ENCODE measurements around the gene NR3C2.

The NR3C2 gene

DNA sequence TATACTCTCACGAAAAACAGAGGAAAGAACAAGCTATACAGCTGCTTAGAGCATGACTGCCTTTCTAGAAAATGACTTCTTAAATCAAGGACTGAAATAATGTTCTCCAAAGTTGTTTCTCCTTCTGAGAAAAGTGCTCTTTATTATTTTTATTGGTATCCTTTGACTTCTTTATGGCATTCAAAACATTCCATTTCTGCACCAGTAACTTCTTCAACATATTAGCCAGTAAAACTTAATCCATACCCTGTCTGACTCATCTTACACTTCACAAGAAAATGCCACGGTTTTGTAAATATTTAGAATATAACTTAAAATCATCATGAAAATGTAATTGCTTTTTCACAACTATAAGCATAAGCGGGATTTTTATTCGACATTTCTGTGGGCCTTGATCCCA lies 180.4 kb downstream of the NR3C2 start:
- Histone ChIP-seq H3K4me3 (IDR thresholded peaks at IDR 0.05; ENCODE audit: insufficient read depth, low read depth, low read length) (no peak overlapping the region), H2AFZ (ENCODE audit: low read depth) (no peak overlapping the region), H3K9ac (no peak overlapping the region), H3K27me3 (ENCODE audit: insufficient read depth, low read depth) (no peaks in the 10 kb centered on the region), H3K79me2 (ENCODE audit: insufficient read depth, low read depth) (no peaks in the 10 kb centered on the region), H3K4me1 (ENCODE audit: low read depth, poor library complexity, severe bottlenecking) (no peaks in the 10 kb centered on the region), H4K20me1 (ENCODE audit: insufficient read depth) (no peaks in the 10 kb centered on the region), H3K4me2 (no peak overlapping the region), H3K27ac (no peak overlapping the region), H3K36me3 (ENCODE audit: insufficient read depth) (no peaks in the 10 kb centered on the region)
- TF ChIP-seq CTCF (conservative IDR thresholded peaks at IDR 0.05; ENCODE audit: low read depth, low read length), result no peak

GRCh38 chr4:148259841-148260240 lies 182.4 kb downstream of the NR3C2 start:
- no peaks in the 10 kb centered on the region for H4K20me1 ChIP-seq (ENCODE audit: insufficient read depth)
- H3K9ac ChIP-seq, result no peak overlapping the region
- H3K27ac ChIP-seq, result no peak overlapping the region
- H3K4me2 ChIP-seq, result no peak overlapping the region
- no peaks in the 10 kb centered on the region for H3K4me1 ChIP-seq (ENCODE audit: low read depth, poor library complexity, severe bottlenecking)
- H3K27me3 ChIP-seq (ENCODE audit: insufficient read depth, low read depth), result no peaks in the 10 kb centered on the region
- no peak overlapping the region for H2AFZ ChIP-seq (ENCODE audit: low read depth)
- H3K36me3 ChIP-seq (ENCODE audit: insufficient read depth), result no peaks in the 10 kb centered on the region
- H3K79me2 ChIP-seq (ENCODE audit: insufficient read depth, low read depth), result no peaks in the 10 kb centered on the region
- TF ChIP-seq CTCF (conservative IDR thresholded peaks at IDR 0.05; ENCODE audit: low read depth, low read length), result no peak
- H3K4me3 ChIP-seq (IDR thresholded peaks at IDR 0.05; ENCODE audit: insufficient read depth, low read depth, low read length), result no peak overlapping the region

GRCh38 chr4:148258535-148258934 lies 183.7 kb downstream of the NR3C2 start:
- Histone ChIP-seq H4K20me1 (ENCODE audit: insufficient read depth) (no peaks in the 10 kb centered on the region), H3K4me3 (IDR thresholded peaks at IDR 0.05; ENCODE audit: insufficient read depth, low read depth, low read length) (no peak overlapping the region), H3K36me3 (ENCODE audit: insufficient read depth) (no peaks in the 10 kb centered on the region), H3K4me2 (no peak overlapping the region), H3K27me3 (ENCODE audit: insufficient read depth, low read depth) (no peaks in the 10 kb centered on the region), H3K79me2 (ENCODE audit: insufficient read depth, low read depth) (no peaks in the 10 kb centered on the region), H3K9ac (no peak overlapping the region), H3K27ac (no peak overlapping the region), H3K4me1 (ENCODE audit: low read depth, poor library complexity, severe bottlenecking) (no peaks in the 10 kb centered on the region), H2AFZ (ENCODE audit: low read depth) (no peak overlapping the region)
- TF ChIP-seq CTCF (conservative IDR thresholded peaks at IDR 0.05; ENCODE audit: low read depth, low read length), result no peak

DNA sequence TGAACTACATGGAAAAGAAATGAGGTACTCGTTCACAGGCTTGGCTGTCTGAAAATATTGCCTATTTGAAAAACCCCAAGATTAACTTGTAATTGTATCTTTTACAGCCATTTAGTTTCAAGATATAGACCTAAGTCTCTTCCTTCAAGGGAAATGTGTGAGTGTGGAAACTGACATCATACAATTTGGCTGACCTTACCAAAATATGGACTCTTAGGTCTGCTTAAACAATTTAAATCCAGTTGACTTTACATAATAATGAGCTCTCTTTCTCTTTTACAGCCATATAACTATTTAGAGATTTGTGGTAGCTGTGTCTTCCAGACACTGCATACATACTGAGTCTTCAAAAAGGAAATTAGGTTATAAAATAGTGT lies 186.9 kb downstream of the NR3C2 start:
- no peak for TF ChIP-seq CTCF (conservative IDR thresholded peaks at IDR 0.05; ENCODE audit: low read depth, low read length)
- no peak overlapping the region for H3K9ac ChIP-seq

More for the DNA sequence above, 186.9 kb downstream of the NR3C2 start:
- Histone ChIP-seq H2AFZ (ENCODE audit: low read depth) (no peak overlapping the region), H3K4me2 (no peak overlapping the region), H4K20me1 (ENCODE audit: insufficient read depth) (no peaks in the 10 kb centered on the region), H3K4me1 (ENCODE audit: low read depth, poor library complexity, severe bottlenecking) (no peaks in the 10 kb centered on the region), H3K27me3 (ENCODE audit: insufficient read depth, low read depth) (no peaks in the 10 kb centered on the region), H3K4me3 (IDR thresholded peaks at IDR 0.05; ENCODE audit: insufficient read depth, low read depth, low read length) (no peak overlapping the region), H3K36me3 (ENCODE audit: insufficient read depth) (no peaks in the 10 kb centered on the region), H3K27ac (no peak overlapping the region), H3K79me2 (ENCODE audit: insufficient read depth, low read depth) (no peaks in the 10 kb centered on the region)

Data from KMS-11 (cell line).